Fibroblast of mammary gland (primary cell): ENCODE data around the gene RAB20.
"Not testable (repeated sequence)": the region's sequence is repeated elsewhere in the genome, so short reads cannot be mapped to it uniquely, and the experiment has no call there.

Source experiments
- DNase-seq: peaks from one replicate; pipeline ENCODE4 v3.0.0-alpha.2; 2010; ENCODE audit warnings: low read depth
- H3K4me3 ChIP-seq: 2 replicates; pipeline ENCODE4 v1.5.1; 2011; ENCODE audit warnings: low read depth, mild to moderate bottlenecking, low read length, moderate library complexity; ENCODE audit not compliant: control insufficient read depth
- CTCF ChIP-seq: conservative IDR thresholded peaks from 2 replicates; pipeline ENCODE4 v1.5.1; 2011; ENCODE audit warnings: low read depth, low read length, inconsistent platforms; ENCODE audit not compliant: control insufficient read depth, insufficient read depth

The RAB20 gene, protein sequence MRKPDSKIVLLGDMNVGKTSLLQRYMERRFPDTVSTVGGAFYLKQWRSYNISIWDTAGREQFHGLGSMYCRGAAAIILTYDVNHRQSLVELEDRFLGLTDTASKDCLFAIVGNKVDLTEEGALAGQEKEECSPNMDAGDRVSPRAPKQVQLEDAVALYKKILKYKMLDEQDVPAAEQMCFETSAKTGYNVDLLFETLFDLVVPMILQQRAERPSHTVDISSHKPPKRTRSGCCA

DNA sequence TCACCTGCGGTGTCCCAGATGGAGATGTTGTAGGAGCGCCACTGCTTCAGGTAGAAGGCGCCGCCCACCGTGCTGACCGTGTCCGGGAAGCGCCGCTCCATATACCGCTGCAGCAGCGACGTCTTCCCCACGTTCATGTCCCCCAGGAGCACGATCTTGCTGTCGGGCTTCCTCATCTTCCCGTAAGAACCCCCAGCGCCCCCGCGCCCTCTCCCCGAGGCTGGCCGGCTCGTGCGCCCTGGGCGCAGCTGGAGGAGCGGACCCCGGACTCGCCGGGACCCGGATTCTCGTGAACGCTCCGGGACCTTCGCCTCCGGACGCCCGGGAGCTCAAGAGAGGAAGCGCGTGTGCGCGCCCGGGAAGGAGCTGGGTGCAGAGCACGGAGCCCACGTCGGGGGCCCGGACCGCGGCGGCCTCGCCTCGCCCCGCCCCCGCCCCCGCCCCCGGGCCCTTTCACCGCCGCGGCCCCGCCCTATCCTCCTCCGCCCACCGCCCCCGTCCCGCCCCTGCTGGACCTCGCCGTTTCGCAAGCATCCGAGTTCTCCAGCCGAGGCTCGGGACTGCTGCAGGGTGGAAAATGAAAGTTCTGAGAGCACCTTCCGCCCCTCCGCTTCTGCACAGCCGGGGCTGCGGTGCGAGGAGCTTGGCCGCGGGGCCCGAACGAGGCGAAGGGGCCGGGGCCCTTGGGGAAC is at the start of gene RAB20:
Gene RAB20, minus strand, starts transcription at position 379 of the 692 bp plus-strand sequence. Its CDS starts 203 bp downstream, at position 176.
- peak; percentile 71 for DNase-seq
- H3K4me3 ChIP-seq, result peak within 1 kb of the TSS; percentile 82
- no peak for TF ChIP-seq CTCF

- DNase-seq, result no peak
Observed at GRCh38 chr13:110610955-110611595, 49.6 kb upstream of the RAB20 start.

DNA sequence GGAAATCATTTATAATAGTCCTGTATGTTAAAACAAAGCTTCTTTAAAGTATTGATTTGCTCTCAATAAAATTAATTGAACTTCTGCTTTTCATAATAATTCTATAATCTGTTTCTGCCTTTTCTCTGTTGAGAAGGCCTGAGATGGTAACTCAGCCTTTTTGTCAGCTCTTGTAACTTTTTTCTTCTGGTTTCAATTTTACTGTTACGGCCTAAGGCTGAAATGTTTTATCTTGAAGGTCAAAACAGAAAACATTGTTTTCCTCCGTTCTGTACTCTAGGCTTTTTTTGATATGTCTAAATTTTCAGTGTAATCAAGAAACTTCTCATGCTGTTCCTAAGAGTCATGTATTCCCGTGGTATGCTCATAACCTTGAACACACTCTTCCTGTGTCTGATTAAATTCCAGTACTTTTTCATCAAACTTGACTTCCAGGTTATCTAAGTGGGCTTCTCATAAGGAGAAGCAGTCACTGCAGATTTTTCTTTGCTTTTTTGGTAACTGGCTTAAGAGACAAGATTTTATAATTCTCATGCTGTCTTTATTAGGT is 46.2 kb upstream of the RAB20 start:
- H3K4me3 ChIP-seq, result no peak overlapping the region
- TF ChIP-seq CTCF, result no peak
- no peak for DNase-seq

More at GRCh38 chr13:110610955-110611595, 49.6 kb upstream of the RAB20 start:
- TF ChIP-seq CTCF, result no peak
- no peak overlapping the region for H3K4me3 ChIP-seq

DNA sequence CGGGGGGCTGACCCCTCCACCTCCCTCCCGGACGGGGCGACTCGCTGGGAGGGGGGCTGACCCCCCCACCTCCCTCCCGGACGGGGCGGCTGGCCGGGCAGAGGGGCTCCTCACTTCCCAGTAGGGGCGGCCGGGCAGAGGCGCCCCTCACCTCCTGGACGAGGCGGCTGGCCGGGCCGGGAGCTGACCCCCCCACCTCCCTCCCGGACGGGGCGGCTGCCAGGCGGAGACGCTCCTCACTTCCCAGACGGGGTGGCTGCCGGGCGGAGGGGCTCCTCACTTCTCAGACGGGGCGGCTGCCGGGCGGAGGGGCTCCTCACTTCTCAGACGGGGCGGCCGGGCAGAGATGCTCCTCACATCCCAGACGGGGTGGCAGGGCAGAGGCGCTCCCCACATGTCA is 44.8 kb upstream of the RAB20 start:
- H3K4me3 ChIP-seq, DNase-seq: not testable (repeated sequence)

DNA sequence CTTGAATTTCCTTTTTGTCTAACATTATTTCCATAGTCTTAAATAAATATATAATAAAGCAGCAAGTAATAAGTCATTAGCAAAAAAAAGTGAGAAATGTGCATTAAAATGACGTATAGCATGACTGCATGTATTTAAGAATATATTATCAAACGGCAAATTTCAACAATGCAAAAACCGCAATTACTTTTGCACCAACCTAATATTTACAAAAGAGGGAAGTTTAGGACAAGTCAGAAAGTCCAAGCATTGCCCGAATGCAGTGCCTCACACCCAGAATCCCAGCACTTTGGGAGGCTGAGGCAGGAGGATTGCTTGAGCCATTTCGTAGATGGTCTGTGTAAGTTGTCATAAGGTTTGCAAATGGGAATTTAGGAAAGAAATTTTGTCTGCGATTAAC is 43.6 kb upstream of the RAB20 start:
- TF ChIP-seq CTCF, result no peak
- H3K4me3 ChIP-seq, result no peak overlapping the region
- no peak for DNase-seq

GRCh38 chr13:110600980-110601379 is 39.5 kb upstream of the RAB20 start:
- no peak for DNase-seq
- TF ChIP-seq CTCF, result no peak
- H3K4me3 ChIP-seq, result no peak overlapping the region
